ENCODE results near the gene STAT3.

GRCh38 chr17:42276609-42277341 lies 111.5 kb downstream of the STAT3 start:
- TF ChIP-seq YY1 (IDR thresholded peaks at IDR 0.05; ENCODE audit: low read depth) (no peak), CTCF (IDR thresholded peaks at IDR 0.05) (no peak), USF2 (IDR thresholded peaks at IDR 0.05; ENCODE audit: borderline replicate concordance, low read depth, low read length) (no peak), EP300 (IDR thresholded peaks at IDR 0.05; ENCODE audit: borderline replicate concordance in 1 of 2, low read depth in 1 of 2, low read length in 1 of 2) (no peak)
